Adrenal gland (tissue), 5 donors: ENCODE data around the gene CYP2A13.

Experiments
- POLR2A ChIP-seq, 2 donors: fragments of 450-650 bp; IDR thresholded peaks; one replicate each; pipeline ENCODE4 v1.6.1; 2017; ENCODE audit warnings: antibody characterized with exemption in 2 of 2, mild to moderate bottlenecking in 2 of 2, moderate library complexity in 1 of 2
- TF ChIP-seq, protein P1 (sequence below), 6 experiments: fragments of 450-650 bp in 4 of 6; fragments of 200-600 bp in 2 of 6; sonication (generic) in 1 of 6; IDR thresholded peaks; 1 replicate in 5 of 6; 2 replicates in 1 of 6; pipeline versions ENCODE4 v1.5.1 to v1.8.0; 2016 to 2021; ENCODE audit warnings: antibody characterized with exemption in 6 of 6, mild to moderate bottlenecking in 2 of 6, moderate library complexity in 1 of 6
- donor health status: DM: no; HTN: no; CAD: no.

DNA sequence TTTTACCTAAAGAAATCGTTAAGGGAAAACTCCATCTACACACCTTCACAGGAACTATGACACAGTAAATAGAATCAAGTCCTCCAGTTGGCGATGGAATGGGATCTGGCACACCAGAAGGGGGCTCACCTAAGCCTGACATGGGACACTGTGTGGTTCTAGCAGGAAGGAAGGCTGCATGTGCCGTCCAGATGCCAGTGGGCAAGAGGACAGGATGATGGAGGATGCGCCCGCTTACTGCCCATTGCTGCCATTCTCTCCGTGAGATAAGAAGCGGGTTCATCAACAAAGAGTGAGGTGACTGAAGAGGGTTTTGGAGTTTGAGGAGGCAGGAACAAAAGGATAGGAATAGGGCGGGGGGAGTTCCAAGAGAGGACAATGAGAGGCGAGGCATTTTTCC is 23.0 kb downstream of the CYP2A13 start:
- TF ChIP-seq POLR2A (IDR thresholded peaks at IDR 0.05) = no peak
- TF ChIP-seq, protein P1, sequence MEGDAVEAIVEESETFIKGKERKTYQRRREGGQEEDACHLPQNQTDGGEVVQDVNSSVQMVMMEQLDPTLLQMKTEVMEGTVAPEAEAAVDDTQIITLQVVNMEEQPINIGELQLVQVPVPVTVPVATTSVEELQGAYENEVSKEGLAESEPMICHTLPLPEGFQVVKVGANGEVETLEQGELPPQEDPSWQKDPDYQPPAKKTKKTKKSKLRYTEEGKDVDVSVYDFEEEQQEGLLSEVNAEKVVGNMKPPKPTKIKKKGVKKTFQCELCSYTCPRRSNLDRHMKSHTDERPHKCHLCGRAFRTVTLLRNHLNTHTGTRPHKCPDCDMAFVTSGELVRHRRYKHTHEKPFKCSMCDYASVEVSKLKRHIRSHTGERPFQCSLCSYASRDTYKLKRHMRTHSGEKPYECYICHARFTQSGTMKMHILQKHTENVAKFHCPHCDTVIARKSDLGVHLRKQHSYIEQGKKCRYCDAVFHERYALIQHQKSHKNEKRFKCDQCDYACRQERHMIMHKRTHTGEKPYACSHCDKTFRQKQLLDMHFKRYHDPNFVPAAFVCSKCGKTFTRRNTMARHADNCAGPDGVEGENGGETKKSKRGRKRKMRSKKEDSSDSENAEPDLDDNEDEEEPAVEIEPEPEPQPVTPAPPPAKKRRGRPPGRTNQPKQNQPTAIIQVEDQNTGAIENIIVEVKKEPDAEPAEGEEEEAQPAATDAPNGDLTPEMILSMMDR (IDR thresholded peaks at IDR 0.05) = no peak
